ENCODE results near the gene NME5.

- no peak for TF ChIP-seq POLR2A (IDR thresholded peaks at IDR 0.05)
- TF ChIP-seq EP300 (IDR thresholded peaks at IDR 0.05): no peak
- TF ChIP-seq, protein P1, sequence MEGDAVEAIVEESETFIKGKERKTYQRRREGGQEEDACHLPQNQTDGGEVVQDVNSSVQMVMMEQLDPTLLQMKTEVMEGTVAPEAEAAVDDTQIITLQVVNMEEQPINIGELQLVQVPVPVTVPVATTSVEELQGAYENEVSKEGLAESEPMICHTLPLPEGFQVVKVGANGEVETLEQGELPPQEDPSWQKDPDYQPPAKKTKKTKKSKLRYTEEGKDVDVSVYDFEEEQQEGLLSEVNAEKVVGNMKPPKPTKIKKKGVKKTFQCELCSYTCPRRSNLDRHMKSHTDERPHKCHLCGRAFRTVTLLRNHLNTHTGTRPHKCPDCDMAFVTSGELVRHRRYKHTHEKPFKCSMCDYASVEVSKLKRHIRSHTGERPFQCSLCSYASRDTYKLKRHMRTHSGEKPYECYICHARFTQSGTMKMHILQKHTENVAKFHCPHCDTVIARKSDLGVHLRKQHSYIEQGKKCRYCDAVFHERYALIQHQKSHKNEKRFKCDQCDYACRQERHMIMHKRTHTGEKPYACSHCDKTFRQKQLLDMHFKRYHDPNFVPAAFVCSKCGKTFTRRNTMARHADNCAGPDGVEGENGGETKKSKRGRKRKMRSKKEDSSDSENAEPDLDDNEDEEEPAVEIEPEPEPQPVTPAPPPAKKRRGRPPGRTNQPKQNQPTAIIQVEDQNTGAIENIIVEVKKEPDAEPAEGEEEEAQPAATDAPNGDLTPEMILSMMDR (IDR thresholded peaks at IDR 0.05): no peak
Measured at GRCh38 chr5:138188626-138189025, 49.4 kb upstream of the NME5 start.
